Measurements from ENCODE around the gene NDUFC2.
"Not testable (repeated sequence)": the region's sequence is repeated elsewhere in the genome, so short reads cannot be mapped to it uniquely, and the experiment has no call there.

The NDUFC2 gene

DNA sequence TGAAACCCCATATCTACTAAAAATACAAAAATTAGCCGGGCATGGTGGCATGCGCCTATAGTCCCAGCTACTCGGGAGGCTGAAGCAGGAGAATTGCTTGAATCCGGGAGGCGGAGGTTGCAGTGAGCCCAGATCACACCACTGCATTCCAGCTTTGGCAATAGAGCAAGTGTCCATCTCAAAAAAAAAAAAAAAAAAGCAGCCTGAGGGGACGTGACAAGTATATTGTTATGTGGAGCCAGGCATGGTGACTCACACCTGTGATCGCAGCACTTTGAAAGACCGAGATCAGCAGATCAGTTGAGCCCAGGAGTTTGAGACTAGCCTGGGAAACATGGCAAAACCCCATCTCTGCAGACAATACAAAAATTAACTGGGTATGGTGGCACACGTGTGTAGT is 51.2 kb downstream of the NDUFC2 start:
- not testable (repeated sequence) for DNase-seq

DNA sequence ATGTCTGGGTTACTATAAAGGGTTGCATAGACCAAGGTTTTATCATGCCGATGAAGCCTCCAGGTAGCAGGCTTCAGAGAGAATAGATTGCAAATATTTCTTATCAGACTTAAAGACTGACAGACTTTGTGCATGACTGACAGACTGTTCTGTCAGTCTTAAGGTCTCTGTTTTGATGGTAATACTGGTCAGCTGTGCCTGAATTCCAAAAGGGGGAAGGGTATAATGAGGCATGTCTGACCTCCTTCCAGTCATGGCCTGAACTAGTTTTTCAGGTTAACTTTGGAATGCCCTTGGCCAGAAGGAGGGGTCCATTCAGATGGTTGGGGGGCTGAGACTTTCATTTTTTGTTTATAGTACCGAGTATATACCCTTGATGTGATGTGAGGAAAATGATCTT is 51.9 kb downstream of the NDUFC2 start:
- no peak for DNase-seq

DNA sequence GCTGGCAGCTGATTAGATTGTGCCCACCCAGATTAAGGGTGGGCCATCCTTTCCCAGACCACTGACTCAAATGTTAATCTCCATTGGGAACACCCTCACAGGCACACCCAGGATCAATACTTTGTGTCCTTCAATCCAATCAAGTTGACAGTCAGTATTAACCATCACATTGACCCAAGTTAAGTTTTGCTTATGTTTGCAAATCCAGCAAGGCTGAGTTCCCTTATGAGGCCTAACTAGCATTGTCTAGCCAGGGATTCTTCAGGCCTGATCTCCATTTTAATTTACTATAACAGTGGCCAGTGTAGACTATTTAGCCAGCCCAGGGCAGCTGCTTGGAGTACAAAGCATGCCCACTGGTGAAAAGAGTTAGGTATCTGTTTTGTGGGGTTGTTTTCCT is 54.3 kb downstream of the NDUFC2 start:
- DNase-seq = no peak

DNA sequence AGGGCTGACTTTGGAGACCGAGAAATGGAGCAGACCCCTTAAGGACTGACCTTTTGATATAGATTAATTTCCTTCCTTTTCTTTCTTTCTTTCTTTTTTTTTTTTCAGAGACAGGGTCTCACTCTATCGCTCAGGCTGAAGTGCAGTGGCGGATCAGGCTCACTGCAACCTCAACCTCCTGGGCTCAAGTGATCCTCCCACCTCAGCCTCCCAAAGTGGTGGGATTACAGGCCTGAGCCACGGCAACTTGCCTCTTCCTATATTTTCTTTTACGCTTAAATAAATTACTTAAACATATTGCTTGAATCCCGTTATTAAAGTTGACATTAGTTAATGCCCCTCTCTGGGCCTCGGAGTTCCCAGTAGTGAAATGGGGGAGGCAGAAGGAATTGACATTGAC is 56.2 kb downstream of the NDUFC2 start:
- DNase-seq = no peak

DNA sequence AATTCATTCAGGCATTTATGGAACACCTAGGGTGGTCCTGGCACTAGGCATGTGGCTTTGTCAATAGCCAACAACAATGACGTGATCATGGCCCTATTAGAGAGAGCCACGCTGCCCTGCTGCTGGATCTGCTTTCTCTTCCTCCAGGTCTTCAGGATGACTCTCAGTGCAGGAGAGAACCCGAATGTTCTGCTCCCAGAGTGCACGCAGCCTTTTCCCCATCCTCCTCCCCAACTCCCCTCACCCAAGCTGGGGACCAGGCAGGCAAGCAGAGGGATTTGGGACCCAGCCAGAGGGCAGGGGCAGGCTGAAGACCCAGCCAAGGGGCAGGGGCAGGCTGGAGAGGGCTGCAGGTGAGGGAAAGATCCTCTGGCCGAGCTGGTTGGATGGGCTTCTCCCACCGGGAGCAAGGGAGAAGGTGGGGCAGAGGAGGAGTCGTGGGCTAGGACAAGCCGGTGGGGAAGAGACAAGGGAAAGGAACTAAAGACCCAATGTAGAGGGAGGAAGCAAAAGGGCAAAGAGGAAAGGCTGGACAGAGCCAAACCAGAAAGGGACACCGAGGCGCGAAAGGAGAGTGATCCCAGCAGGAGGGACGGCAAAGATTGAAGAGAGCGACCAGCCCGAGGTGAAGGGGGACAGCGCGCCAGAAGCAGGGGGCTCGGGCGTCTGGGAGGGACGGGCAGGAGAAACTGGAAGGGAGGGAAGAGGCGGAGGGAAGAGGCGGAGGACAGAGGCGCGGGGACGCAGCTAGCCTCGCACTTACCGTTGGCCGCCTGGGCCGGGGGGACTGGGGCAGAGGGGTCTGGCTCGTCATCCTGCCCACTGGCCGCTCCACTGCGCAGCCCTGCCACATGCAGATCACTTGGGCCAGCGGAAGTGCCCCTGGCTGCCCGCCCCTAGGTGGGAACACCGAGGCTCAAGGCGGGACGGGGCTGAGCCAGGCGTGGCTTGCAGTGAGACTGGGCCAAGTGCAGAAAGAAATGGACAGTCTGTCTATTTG is 57.0 kb downstream of the NDUFC2 start, which contains the start of gene KCTD14:
Gene KCTD14 (minus strand): TSS at position 880 of the 1,000 bp plus-strand sequence. CDS start 27 bp downstream, at position 853.
- peak; percentile 8 for DNase-seq

DNA sequence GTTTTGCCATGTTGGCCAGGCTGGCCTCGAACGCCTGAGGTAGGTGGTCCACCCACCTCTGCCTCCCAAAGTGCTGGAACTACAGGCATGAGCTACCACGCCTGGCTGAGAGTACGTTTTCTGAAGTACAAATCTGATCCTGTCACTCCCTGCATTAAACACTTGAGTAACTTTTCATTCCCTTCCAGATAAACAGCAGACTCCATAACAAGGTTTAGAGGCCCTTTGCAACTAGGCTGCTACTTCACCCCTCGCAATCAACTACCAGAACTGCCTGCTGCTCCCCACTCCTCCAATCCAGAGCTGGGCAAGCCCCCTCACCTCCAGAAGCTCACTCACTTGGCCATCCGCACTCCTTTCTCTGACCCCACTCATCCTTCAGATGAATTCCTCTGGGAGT is 58.1 kb downstream of the NDUFC2 start:
- no peak for DNase-seq

DNA sequence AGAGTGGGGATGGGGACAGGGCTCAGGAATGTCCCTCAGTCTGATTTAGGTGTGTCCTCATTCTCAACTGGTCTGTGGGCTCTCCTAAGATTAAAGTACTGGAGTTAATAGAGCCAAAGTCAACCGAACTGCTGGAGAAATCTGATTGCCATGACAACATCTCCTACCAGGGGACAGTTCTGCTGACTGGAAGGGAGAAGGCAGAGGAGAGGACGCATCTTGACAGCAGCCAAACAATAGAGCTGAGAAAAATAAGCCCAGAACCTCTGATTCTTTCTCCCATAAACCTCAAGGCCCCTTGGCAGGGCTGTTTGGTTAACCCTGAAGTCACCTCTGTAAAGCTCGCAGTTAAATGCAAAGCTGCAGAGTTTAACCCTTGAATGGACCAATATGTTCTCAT is 59.4 kb downstream of the NDUFC2 start:
- no peak for DNase-seq

DNA sequence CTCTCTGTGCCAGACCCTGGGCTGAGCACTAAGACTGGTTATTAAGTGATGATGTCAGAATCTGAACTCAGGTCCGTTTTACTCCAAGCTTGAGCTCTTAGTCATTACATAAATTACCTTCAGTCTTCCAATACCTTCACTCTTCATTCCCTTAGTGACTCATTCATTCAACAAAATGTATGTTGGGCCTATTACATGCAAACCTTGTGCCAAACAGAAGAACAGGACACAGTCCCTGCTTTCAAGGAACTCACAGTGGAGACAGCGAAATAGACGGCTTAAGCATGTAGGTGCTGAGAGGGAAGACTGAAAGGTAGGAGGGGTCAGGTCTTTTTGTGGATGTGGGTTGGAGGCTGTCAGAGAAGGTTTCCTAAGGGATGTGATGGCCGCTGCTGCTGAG is 59.9 kb downstream of the NDUFC2 start:
- no peak for DNase-seq
